Panc1 (cell line): ENCODE measurements around the gene SIGLEC8.

Experiments
- CTCF ChIP-seq: fragments of 450-650 bp; IDR thresholded peaks from 2 replicates; pipeline ENCODE4 v1.5.1; 2017; ENCODE audit warnings: mild to moderate bottlenecking
- POLR2AphosphoS5 ChIP-seq: IDR thresholded peaks from 2 replicates; pipeline ENCODE4 v1.6.1; 2012; ENCODE audit warnings: mild to moderate bottlenecking, low read depth, low read length, moderate library complexity
- SIN3A ChIP-seq: IDR thresholded peaks from 2 replicates; pipeline ENCODE4 v1.6.1; 2012; ENCODE audit warnings: low read depth, mild to moderate bottlenecking, low read length, moderate library complexity, borderline replicate concordance; ENCODE audit not compliant: insufficient read depth
- TCF7L2 ChIP-seq: IDR thresholded peaks from 2 replicates; pipeline ENCODE4 v1.6.1; 2011; ENCODE audit warnings: mild to moderate bottlenecking, low read depth, low read length, inconsistent platforms
- TF ChIP-seq, protein P1 (sequence below), 2 experiments: IDR thresholded peaks; 2 replicates each; pipeline ENCODE4 v1.6.1; 2011 to 2012; ENCODE audit warnings: low read depth in 2 of 2, control low read depth in 1 of 2, low read length in 1 of 2, mild to moderate bottlenecking in 1 of 2, moderate library complexity in 1 of 2; ENCODE audit not compliant: insufficient read depth in 1 of 2

DNA sequence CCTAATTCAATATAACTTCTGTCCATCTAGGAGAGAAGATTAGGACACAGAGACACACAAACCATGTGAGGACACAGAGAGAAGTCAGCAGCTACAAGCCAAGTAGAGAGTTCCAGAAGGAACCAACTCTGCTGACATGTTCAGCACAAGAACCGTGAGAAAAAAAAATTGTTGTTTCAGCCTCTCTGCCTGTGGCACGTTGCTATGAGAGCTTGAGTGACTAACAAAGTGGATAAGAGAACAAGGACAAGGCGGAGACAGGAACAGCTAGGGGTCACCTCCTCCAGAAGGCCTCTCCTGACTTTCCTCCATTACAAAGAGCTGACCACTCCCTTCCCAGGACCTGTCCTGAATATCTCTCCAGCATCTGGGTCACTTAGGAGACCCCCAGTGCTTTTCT, 48.9 kb upstream of the SIGLEC8 start:
- TF ChIP-seq CTCF (no peak), SIN3A (no peak), POLR2AphosphoS5 (no peak), TCF7L2 (no peak)
- TF ChIP-seq, protein P1, sequence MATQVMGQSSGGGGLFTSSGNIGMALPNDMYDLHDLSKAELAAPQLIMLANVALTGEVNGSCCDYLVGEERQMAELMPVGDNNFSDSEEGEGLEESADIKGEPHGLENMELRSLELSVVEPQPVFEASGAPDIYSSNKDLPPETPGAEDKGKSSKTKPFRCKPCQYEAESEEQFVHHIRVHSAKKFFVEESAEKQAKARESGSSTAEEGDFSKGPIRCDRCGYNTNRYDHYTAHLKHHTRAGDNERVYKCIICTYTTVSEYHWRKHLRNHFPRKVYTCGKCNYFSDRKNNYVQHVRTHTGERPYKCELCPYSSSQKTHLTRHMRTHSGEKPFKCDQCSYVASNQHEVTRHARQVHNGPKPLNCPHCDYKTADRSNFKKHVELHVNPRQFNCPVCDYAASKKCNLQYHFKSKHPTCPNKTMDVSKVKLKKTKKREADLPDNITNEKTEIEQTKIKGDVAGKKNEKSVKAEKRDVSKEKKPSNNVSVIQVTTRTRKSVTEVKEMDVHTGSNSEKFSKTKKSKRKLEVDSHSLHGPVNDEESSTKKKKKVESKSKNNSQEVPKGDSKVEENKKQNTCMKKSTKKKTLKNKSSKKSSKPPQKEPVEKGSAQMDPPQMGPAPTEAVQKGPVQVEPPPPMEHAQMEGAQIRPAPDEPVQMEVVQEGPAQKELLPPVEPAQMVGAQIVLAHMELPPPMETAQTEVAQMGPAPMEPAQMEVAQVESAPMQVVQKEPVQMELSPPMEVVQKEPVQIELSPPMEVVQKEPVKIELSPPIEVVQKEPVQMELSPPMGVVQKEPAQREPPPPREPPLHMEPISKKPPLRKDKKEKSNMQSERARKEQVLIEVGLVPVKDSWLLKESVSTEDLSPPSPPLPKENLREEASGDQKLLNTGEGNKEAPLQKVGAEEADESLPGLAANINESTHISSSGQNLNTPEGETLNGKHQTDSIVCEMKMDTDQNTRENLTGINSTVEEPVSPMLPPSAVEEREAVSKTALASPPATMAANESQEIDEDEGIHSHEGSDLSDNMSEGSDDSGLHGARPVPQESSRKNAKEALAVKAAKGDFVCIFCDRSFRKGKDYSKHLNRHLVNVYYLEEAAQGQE (IDR thresholded peaks at IDR 0.05; ENCODE audit: insufficient read depth in 1 of 2, low read depth in 2 of 2, low read length in 1 of 2) = no peak
